Measurements from ENCODE around the gene TRIM26.

The TRIM26 gene

GRCh38 chr6:30207619-30208295 is 5.4 kb downstream of the TRIM26 start:
- peak; percentile 62 for DNase-seq (ENCODE audit: low spot score)

GRCh38 chr6:30206799-30207618 is 6.2 kb downstream of the TRIM26 start:
- peak; percentile 37 for DNase-seq (ENCODE audit: low spot score)

- DNase-seq (ENCODE audit: low spot score) = peak; percentile 44
These were observed 7.1 kb downstream of the TRIM26 start for GRCh38 chr6:30206152-30206551.

- no peak for DNase-seq (ENCODE audit: low spot score)
These were observed 9.1 kb downstream of the TRIM26 start for GRCh38 chr6:30204116-30204515.

- DNase-seq (ENCODE audit: low spot score) = no peak
These were observed 10.8 kb downstream of the TRIM26 start for GRCh38 chr6:30202366-30202765.

GRCh38 chr6:30200551-30201281 is 12.5 kb downstream of the TRIM26 start:
- no peak for DNase-seq (ENCODE audit: low spot score)

- no peak for DNase-seq (ENCODE audit: low spot score)
These were observed 14.8 kb downstream of the TRIM26 start for GRCh38 chr6:30198166-30199084.

GRCh38 chr6:30196376-30196775 is 16.8 kb downstream of the TRIM26 start:
- DNase-seq (ENCODE audit: low spot score) = no peak

GRCh38 chr6:30195951-30196350 is 17.3 kb downstream of the TRIM26 start:
- no peak for DNase-seq (ENCODE audit: low spot score)

GRCh38 chr6:30194797-30195690 is 18.2 kb downstream of the TRIM26 start:
- DNase-seq (ENCODE audit: low spot score) = peak; percentile 21

- no peak for DNase-seq (ENCODE audit: low spot score)
These were observed 21.1 kb downstream of the TRIM26 start for GRCh38 chr6:30192076-30192475.

GRCh38 chr6:30188541-30188940 is 24.7 kb downstream of the TRIM26 start:
- DNase-seq (ENCODE audit: low spot score) = no peak

GRCh38 chr6:30185846-30186484 is 27.2 kb downstream of the TRIM26 start:
- DNase-seq (ENCODE audit: low spot score) = no peak

- DNase-seq (ENCODE audit: low spot score) = no peak
These were observed 28.7 kb downstream of the TRIM26 start for GRCh38 chr6:30184417-30185031.

GRCh38 chr6:30180145-30180544 is 33.1 kb downstream of the TRIM26 start:
- DNase-seq (ENCODE audit: low spot score) = no peak

GRCh38 chr6:30178837-30179236 is 34.4 kb downstream of the TRIM26 start:
- DNase-seq (ENCODE audit: low spot score) = no peak

GRCh38 chr6:30175765-30176164 is 37.4 kb downstream of the TRIM26 start:
- no peak for DNase-seq (ENCODE audit: low spot score)

GRCh38 chr6:30172681-30173080 is 40.5 kb downstream of the TRIM26 start:
- DNase-seq (ENCODE audit: low spot score) = no peak

GRCh38 chr6:30171677-30172471 is 41.3 kb downstream of the TRIM26 start:
- DNase-seq (ENCODE audit: low spot score) = no peak

All from GM03348 (cell line).